GM19452 (cell line): ENCODE data around the gene PCDHA5.

Experiments used
- ATAC-seq: cut with Tn5 transposase; IDR thresholded peaks from one replicate; pipeline ENCODE4 v1.9.1; 2021; ENCODE audit not compliant: unreplicated experiment

The PCDHA5 gene

GRCh38 chr5:140857987-140858240 is 36.5 kb downstream of the PCDHA5 start:
- ATAC-seq: no peak

DNA sequence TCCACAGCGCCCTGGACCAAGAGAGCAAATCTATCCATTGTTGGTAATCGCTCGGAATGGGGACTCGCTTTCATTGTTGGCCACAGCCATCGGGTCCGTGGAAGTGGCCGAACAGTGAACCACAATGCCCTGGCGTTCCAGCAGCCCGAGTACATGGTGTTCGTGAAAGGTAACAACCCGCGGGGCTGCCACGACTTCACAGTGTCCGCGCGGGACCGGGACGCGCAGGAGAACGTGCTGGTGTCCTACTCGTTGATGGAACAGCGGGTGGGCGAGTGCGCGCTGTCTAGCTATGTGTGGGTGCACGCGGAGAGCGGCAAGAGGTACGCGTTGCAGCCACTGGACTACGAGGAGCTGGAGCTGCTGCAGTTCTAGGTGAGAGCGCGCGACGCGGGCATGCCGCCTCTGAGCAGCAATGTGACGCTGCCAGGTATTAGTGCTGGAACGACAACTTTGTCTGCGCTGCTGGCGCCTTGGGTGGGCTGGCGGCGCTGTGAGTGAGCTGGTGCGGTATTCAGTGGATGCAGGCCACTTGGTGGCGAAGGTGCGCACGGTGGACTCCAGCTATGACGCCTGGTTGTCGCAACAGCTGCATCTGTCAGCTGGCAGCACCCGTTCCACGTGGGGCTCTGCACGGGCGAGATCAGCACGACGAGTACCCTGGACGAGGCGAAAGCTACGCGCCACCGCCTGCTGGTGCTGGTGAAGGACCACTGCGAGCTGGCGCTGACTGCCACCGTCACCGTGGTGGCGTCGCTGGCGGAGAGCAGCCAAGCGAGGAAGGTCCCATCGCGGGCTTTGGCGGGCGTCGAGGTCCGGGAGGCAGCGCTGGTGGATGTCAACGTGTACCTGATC is 41.3 kb downstream of the PCDHA5 start:
- ATAC-seq: no peak

DNA sequence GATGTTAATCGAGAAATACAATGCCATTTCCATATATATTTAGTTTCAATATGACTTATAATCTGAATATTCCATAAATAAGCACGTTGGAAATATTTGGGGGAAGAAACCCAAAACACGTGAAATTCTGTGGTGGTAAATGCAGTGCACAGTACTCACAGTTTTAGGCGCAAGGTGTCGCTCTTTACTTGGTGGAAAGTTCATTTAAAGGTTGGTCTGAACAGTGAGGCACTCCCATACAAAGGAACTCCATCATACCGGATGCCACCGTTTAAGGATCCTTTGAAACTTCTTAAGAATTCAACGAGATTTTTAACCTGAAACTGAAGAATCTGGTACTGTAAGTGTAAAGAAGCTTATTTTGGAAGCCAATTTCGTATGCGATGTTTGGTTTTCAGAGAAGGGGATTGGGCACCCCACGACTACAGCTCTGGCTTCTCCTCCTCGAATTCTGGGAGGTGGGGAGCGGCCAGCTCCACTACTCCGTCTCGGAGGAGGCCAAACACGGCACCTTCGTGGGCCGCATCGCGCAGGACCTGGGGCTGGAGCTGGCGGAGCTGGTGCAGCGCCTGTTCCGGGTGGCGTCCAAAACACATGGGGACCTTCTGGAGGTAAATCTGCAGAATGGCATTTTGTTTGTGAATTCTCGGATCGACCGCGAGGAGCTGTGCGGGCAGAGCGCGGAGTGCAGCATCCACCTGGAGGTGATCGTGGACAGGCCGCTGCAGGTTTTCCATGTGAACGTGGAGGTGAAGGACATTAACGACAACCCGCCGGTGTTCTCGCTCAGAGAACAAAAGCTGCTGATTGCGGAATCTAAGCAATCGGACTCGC is 47.5 kb downstream of the PCDHA5 start, which contains the start of gene PCDHA11:
PCDHA11 (plus strand) TSS at position 237 of the 834 bp plus-strand sequence; CDS start at position 384, 147 bp downstream.
- no peak for ATAC-seq

- ATAC-seq: no peak
These were observed 48.1 kb downstream of the PCDHA5 start for GRCh38 chr5:140869555-140869886.

DNA sequence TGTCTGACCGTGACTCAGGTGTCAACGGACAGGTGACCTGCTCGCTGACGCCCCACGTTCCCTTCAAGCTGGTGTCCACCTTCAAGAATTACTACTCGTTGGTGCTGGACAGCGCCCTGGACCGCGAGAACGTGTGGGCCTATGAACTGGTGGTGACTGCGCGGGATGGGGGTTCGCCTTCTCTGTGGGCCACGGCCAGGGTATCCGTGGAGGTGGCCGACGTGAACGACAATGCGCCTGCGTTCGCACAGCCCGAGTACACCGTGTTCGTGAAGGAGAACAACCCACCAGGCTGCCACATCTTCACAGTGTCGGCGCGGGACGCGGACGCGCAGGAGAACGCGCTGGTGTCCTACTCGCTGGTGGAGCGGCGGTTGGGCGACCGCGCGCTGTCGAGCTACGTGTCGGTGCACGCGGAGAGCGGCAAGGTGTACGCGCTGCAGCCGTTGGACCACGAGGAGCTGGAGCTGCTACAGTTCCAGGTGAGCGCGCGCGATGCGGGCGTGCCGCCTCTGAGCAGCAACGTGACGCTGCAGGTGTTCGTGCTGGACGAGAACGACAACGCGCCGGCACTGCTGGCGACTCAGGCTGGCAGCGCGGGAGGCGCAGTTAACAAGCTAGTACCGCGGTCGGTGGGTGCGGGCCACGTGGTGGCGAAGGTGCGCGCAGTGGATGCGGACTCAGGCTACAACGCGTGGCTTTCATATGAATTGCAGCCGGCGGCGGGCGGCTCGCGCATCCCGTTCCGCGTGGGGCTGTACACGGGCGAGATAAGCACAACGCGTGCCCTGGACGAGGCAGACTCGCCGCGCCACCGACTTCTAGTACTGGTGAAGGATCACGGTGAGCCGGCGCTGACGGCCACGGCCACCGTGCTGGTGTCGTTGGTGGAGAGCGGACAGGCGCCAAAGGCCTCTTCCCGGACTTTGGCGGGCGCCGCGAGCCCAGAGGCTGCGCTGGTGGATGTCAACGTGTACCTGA is 49.1 kb downstream of the PCDHA5 start:
- no peak for ATAC-seq
